ENCODE results near the gene GATA1.
A peak's percentile ranks its signal among the peaks of the same experiment; 100 is the strongest.

The GATA1 gene

DNA sequence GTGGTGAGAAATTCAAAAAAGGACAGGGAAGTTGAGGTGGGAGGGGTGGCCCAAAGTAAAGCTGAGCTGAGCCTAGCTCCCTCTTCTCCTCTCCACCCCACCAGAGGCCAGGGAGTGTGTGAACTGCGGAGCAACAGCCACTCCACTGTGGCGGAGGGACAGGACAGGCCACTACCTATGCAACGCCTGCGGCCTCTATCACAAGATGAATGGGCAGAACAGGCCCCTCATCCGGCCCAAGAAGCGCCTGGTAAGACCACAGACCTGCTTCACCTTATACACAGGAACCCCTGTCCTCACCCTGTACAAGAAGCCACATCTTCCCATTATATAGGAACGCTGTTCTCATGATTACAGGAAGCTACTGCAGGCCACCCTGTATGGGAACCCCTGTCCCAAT lies 5.8 kb downstream of the GATA1 start:
- no peaks in the 10 kb centered on the region for H3K4me1 ChIP-seq (ENCODE audit: control insufficient read depth in 2 of 2, insufficient read depth in 2 of 2, low read length in 2 of 2)
- no peak overlapping the region for H3K27ac ChIP-seq (ENCODE audit: low read depth in 2 of 2, low read length in 2 of 2)
- H3K9me3 ChIP-seq (ENCODE audit: control insufficient read depth in 2 of 2, low read length in 2 of 2) = no peaks in the 10 kb centered on the region
- H3K4me3 ChIP-seq (ENCODE audit: low read length in 2 of 2) = no peak overlapping the region
- no peak overlapping the region for H3K9ac ChIP-seq (ENCODE audit: low read depth in 1 of 2, low read length in 2 of 2)
- H3K36me3 ChIP-seq (ENCODE audit: control insufficient read depth in 2 of 2, insufficient read depth in 2 of 2, low read length in 2 of 2) = no peaks in the 10 kb centered on the region
- peaks cover 0 to 4% of the 10 kb centered on the region in 2 donors for H3K27me3 ChIP-seq (ENCODE audit: control insufficient read depth in 2 of 2, insufficient read depth in 2 of 2, low read length in 2 of 2)

DNA sequence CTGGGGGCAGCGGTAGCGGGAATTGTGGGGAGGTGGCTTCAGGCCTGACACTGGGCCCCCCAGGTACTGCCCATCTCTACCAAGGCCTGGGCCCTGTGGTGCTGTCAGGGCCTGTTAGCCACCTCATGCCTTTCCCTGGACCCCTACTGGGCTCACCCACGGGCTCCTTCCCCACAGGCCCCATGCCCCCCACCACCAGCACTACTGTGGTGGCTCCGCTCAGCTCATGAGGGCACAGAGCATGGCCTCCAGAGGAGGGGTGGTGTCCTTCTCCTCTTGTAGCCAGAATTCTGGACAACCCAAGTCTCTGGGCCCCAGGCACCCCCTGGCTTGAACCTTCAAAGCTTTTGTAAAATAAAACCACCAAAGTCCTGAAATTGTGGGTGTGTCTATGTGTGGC lies 7.5 kb downstream of the GATA1 start:
- peaks cover 0 to 4% of the 10 kb centered on the region in 2 donors for H3K27me3 ChIP-seq (ENCODE audit: control insufficient read depth in 2 of 2, insufficient read depth in 2 of 2, low read length in 2 of 2)
- H3K27ac ChIP-seq (ENCODE audit: low read depth in 2 of 2, low read length in 2 of 2) = no peak overlapping the region
- H3K4me1 ChIP-seq (ENCODE audit: control insufficient read depth in 2 of 2, insufficient read depth in 2 of 2, low read length in 2 of 2) = no peaks in the 10 kb centered on the region

DNA sequence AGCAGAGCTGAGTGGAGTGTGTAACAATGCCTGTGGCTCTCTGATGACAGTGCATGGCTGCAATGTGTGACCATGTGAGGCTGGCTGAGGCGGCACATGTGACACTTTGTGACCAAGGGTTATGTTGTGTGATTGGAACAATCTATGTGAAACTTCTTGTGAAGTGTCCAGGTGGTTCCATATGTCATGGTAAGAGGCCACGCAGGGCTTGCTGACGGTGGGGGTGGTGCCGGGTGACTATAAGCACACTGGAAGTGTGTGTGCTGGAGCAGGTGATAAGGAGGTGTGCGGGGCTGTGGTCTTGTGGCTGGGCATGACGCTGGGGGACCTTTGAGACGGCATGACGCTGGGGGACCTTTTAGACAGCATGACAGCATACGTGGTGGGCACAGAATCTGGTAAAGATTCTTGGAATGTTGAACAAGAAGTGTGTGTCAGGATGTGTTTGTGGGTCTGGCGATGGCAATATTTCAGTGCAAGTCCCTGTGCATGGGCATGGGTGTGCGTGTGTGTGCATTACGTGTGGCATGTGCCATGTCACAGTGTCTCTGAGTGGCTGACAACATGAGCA lies 8.0 kb downstream of the GATA1 start:
- no peak overlapping the region for H3K9ac ChIP-seq (ENCODE audit: low read depth in 1 of 2, low read length in 2 of 2)
- no peaks in the 10 kb centered on the region for H3K9me3 ChIP-seq (ENCODE audit: control insufficient read depth in 2 of 2, low read length in 2 of 2)
- H3K4me3 ChIP-seq (ENCODE audit: low read length in 2 of 2) = no peak overlapping the region
- H3K4me1 ChIP-seq (ENCODE audit: control insufficient read depth in 2 of 2, insufficient read depth in 2 of 2, low read length in 2 of 2) = no peaks in the 10 kb centered on the region
- H3K27ac ChIP-seq (ENCODE audit: low read depth in 2 of 2, low read length in 2 of 2) = no peak overlapping the region
- H3K27me3 ChIP-seq (ENCODE audit: control insufficient read depth in 2 of 2, insufficient read depth in 2 of 2, low read length in 2 of 2) = peaks cover 0 to 4% of the 10 kb centered on the region in 2 donors
- no peaks in the 10 kb centered on the region for H3K36me3 ChIP-seq (ENCODE audit: control insufficient read depth in 2 of 2, insufficient read depth in 2 of 2, low read length in 2 of 2)

More for the DNA sequence above, 7.5 kb downstream of the GATA1 start:
- H3K9ac ChIP-seq (ENCODE audit: low read depth in 1 of 2, low read length in 2 of 2) = no peak overlapping the region
- no peaks in the 10 kb centered on the region for H3K9me3 ChIP-seq (ENCODE audit: control insufficient read depth in 2 of 2, low read length in 2 of 2)
- no peak overlapping the region for H3K4me3 ChIP-seq (ENCODE audit: low read length in 2 of 2)
- no peaks in the 10 kb centered on the region for H3K36me3 ChIP-seq (ENCODE audit: control insufficient read depth in 2 of 2, insufficient read depth in 2 of 2, low read length in 2 of 2)

DNA sequence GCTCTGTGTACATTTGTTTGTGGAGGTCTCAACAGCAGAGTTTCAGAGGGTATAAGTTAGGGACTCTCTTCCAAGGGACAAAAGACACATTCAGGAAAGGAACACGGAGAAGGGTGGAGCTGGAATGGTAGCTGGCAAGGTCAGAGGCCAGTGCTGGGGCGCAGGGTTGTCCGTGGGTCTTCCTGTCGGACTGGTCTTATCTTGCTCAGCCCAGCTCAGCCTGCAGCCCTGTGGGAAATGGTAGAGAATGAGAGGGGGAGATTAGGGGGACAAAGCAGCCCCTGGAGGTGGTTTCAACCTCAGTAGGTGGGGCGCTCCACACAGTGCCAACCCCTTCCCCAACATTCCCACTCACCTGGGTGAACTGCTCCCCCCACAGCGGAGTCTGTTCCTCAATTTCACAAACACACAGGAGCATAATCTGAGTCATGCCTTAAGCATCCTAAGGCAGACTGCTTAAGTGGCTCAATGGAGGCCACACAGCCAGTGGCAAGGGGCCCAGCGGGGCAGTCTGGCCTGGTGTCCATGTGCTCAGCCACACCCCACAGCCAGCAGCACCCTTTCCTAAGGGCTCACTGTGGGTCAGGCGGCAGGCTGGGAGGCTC lies 8.6 kb downstream of the GATA1 start:
- Histone ChIP-seq H3K27me3 (ENCODE audit: control insufficient read depth in 2 of 2, insufficient read depth in 2 of 2, low read length in 2 of 2) (peaks cover 0 to 4% of the 10 kb centered on the region in 2 donors), H3K36me3 (ENCODE audit: control insufficient read depth in 2 of 2, insufficient read depth in 2 of 2, low read length in 2 of 2) (no peaks in the 10 kb centered on the region), H3K9ac (ENCODE audit: low read depth in 1 of 2, low read length in 2 of 2) (no peak overlapping the region), H3K4me1 (ENCODE audit: control insufficient read depth in 2 of 2, insufficient read depth in 2 of 2, low read length in 2 of 2) (no peaks in the 10 kb centered on the region), H3K27ac (ENCODE audit: low read depth in 2 of 2, low read length in 2 of 2) (no peak overlapping the region), H3K9me3 (ENCODE audit: control insufficient read depth in 2 of 2, low read length in 2 of 2) (no peaks in the 10 kb centered on the region), H3K4me3 (ENCODE audit: low read length in 2 of 2) (no peak overlapping the region)

DNA sequence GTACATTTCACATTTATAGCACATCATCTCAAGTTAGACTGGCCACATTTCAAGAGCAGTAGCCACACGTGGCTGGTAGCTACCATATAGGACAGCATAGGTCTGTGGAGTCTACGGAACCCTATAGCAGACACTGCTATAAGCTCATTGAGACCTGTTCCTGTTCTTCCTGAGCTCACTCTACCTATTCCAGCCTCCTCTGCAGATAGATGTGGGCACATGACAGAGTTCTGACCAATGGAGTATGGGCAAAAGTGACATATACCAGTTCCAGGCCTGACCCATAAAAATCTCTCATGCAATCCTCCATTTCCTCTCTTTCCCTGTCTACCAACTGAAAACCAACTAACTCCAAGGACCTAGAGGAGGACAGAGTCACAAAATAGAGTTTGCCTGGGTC lies 11.9 kb downstream of the GATA1 start:
- H3K27ac ChIP-seq (ENCODE audit: low read depth in 2 of 2, low read length in 2 of 2) = no peak overlapping the region
- H3K36me3 ChIP-seq (ENCODE audit: control insufficient read depth in 2 of 2, insufficient read depth in 2 of 2, low read length in 2 of 2) = no peaks in the 10 kb centered on the region
- peaks cover 4 to 5% of the 10 kb centered on the region in 2 donors for H3K4me1 ChIP-seq (ENCODE audit: control insufficient read depth in 2 of 2, insufficient read depth in 2 of 2, low read length in 2 of 2)
- H3K27me3 ChIP-seq (ENCODE audit: control insufficient read depth in 2 of 2, insufficient read depth in 2 of 2, low read length in 2 of 2) = peaks cover 0 to 4% of the 10 kb centered on the region in 2 donors
- no peaks in the 10 kb centered on the region for H3K9me3 ChIP-seq (ENCODE audit: control insufficient read depth in 2 of 2, low read length in 2 of 2)
- no peak overlapping the region for H3K4me3 ChIP-seq (ENCODE audit: low read length in 2 of 2)
- H3K9ac ChIP-seq (ENCODE audit: low read depth in 1 of 2, low read length in 2 of 2) = no peak overlapping the region

DNA sequence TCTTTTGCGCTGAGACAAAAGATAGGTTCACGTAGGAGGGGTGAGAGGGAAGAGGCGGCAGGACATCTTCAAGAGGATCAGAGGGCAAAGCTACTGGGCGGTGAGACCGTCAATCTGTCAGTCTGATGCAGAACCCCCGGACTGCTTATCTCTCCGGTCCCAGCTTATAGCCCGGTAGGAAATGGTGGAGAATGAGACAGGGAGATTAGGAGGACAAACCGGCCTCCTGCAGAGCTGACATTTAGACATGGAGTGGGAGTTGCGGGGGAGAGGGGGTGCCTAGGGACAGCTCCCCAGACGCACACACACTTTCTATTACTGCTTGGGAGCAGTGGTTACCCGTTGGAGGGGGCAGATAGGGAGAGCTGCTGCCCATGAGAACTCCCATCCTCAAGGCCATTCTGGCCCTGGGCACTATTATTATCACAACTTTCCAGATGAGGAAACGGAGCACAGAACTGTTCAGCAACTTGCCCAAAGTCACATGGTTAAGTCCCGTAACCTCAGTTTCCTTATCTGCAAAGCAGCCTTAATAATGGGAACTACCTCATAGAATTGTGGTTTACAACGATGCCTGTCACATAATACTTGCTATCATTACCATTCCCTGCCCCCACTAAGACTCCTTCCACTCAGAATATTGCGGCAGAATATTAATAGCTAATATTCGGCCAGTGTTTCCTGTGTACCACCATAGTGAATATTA lies 14.3 kb downstream of the GATA1 start:
- Histone ChIP-seq H3K4me1 (ENCODE audit: control insufficient read depth in 2 of 2, insufficient read depth in 2 of 2, low read length in 2 of 2) (peaks cover 4 to 5% of the 10 kb centered on the region in 2 donors), H3K27ac (ENCODE audit: low read depth in 2 of 2, low read length in 2 of 2) (peak overlapping the region; percentile 88 to 93)

DNA sequence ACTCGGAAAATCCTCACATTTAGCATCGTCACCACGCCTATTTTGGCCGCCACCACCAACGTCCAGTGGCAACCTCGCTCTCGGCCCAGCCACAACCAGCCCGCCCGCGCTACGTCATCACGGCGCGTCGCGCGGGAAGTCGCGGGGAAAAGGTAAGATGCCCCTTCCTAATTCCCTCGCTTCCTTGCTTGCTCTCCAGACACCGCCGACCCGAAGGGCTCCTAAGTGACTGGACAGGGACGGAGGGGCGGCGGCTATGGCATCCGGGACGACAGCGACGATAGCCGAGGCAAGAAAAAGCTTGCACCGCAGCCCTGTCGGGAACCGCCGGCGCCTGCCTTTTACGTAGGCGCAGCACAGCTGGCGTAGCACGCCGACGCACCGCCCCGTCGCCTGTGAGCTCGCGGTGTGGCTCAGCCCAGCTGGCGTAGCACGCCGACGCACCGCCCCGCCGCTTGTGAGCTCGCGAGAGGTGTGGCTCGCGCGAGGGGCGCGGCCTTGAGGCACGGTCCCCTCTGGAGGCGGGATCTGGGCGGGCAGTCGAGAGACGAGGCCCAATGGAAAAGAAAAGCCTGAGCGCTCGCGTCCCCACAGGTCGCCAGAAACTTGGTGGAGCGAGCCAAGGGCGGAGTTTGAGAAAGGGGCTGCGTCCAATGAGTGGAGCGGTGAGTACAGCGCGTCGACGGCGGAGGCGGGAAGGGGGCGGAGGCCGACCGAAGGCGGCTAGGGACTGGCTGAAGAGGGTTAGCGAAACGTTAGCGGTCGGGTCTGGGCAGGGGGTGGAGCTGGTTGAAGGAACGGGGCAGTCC lies 15.1 kb downstream of the GATA1 start, which contains the start of gene HDAC6:
Gene HDAC6 (plus strand): TSS at position 788 of the 809 bp plus-strand sequence. CDS start 626 bp downstream, outside the sequence.
- Histone ChIP-seq H3K27me3 (ENCODE audit: control insufficient read depth in 2 of 2, insufficient read depth in 2 of 2, low read length in 2 of 2) (no peaks in the 10 kb centered on the region), H3K9me3 (ENCODE audit: control insufficient read depth in 2 of 2, low read length in 2 of 2) (no peaks in the 10 kb centered on the region), H3K9ac (ENCODE audit: low read depth in 1 of 2, low read length in 2 of 2) (peak within 1 kb of the TSS; percentile 78 to 93), H3K4me1 (ENCODE audit: control insufficient read depth in 2 of 2, insufficient read depth in 2 of 2, low read length in 2 of 2) (peaks cover 4 to 5% of the 10 kb centered on the region in 2 donors), H3K27ac (ENCODE audit: low read depth in 2 of 2, low read length in 2 of 2) (peak within 1 kb of the TSS; percentile 97 to 99), H3K36me3 (ENCODE audit: control insufficient read depth in 2 of 2, insufficient read depth in 2 of 2, low read length in 2 of 2) (peaks cover 0 to 7% of the 10 kb centered on the region in 2 donors), H3K4me3 (ENCODE audit: low read length in 2 of 2) (peak within 1 kb of the TSS; percentile 82 to 85)

More for the DNA sequence above, 14.3 kb downstream of the GATA1 start:
- Histone ChIP-seq H3K27me3 (ENCODE audit: control insufficient read depth in 2 of 2, insufficient read depth in 2 of 2, low read length in 2 of 2) (peaks cover 0 to 2% of the 10 kb centered on the region in 2 donors), H3K36me3 (ENCODE audit: control insufficient read depth in 2 of 2, insufficient read depth in 2 of 2, low read length in 2 of 2) (peaks cover 0 to 7% of the 10 kb centered on the region in 2 donors), H3K4me3 (ENCODE audit: low read length in 2 of 2) (peak overlapping the region; percentile 82 to 85), H3K9ac (ENCODE audit: low read depth in 1 of 2, low read length in 2 of 2) (peak overlapping the region; percentile 60 to 72), H3K9me3 (ENCODE audit: control insufficient read depth in 2 of 2, low read length in 2 of 2) (no peaks in the 10 kb centered on the region)

DNA sequence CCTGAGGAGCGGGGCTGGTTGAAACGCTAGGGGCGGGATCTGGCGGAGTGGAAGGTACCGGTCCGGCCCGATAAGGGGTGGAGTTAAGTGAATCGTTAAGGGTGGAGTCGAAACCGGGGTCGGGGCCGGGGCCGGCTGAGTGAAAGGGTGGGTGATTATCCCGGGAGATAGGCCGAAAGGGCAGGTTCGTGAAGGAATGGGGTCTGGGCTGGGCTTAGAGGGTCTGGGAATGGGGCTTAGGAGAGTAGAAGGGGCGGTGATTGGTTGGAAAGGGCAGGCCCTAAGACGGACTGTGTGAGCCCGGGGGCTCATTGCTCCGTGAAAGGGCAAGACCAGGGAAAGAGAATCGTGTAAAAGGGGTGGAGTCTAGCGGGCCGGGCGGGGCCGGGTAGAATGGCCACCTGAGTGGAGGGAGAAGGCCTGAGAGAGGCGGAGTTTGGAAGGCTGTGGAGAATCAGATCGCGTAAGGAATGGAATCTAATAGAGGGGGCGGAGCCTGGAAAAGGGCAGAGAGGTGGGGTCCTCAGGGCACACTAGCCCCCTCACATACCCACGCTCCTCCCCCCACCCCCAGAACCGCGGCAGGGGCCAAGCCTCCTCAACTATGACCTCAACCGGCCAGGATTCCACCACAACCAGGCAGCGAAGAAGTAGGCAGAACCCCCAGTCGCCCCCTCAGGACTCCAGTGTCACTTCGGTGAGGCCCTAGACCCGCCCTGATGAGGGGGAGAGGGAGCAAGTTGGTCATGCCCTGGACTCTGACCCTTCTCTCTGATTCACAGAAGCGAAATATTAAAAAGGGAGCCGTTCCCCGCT lies 15.9 kb downstream of the GATA1 start:
- Histone ChIP-seq H3K27me3 (ENCODE audit: control insufficient read depth in 2 of 2, insufficient read depth in 2 of 2, low read length in 2 of 2) (no peaks in the 10 kb centered on the region), H3K27ac (ENCODE audit: low read depth in 2 of 2, low read length in 2 of 2) (peak overlapping the region; percentile 97 to 99), H3K4me1 (ENCODE audit: control insufficient read depth in 2 of 2, insufficient read depth in 2 of 2, low read length in 2 of 2) (peaks cover 4 to 5% of the 10 kb centered on the region in 2 donors), H3K36me3 (ENCODE audit: control insufficient read depth in 2 of 2, insufficient read depth in 2 of 2, low read length in 2 of 2) (peaks cover 0 to 7% of the 10 kb centered on the region in 2 donors), H3K9ac (ENCODE audit: low read depth in 1 of 2, low read length in 2 of 2) (peak overlapping the region; percentile 78 to 93), H3K4me3 (ENCODE audit: low read length in 2 of 2) (peak overlapping the region; percentile 74 to 82), H3K9me3 (ENCODE audit: control insufficient read depth in 2 of 2, low read length in 2 of 2) (no peaks in the 10 kb centered on the region)

DNA sequence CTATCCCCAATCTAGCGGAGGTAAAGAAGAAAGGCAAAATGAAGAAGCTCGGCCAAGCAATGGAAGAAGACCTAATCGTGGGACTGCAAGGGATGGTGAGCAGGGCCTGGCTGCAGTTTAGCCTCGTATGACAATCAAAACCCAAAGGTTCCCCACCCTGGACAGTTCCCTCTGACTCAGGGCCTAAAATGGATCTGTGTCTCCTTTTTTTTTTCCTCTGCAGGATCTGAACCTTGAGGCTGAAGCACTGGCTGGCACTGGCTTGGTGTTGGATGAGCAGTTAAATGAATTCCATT lies 16.5 kb downstream of the GATA1 start:
- Histone ChIP-seq H3K27ac (ENCODE audit: low read depth in 2 of 2, low read length in 2 of 2) (peak overlapping the region; percentile 97 to 99), H3K4me3 (ENCODE audit: low read length in 2 of 2) (peak overlapping the region; percentile 74 to 82), H3K27me3 (ENCODE audit: control insufficient read depth in 2 of 2, insufficient read depth in 2 of 2, low read length in 2 of 2) (no peaks in the 10 kb centered on the region), H3K36me3 (ENCODE audit: control insufficient read depth in 2 of 2, insufficient read depth in 2 of 2, low read length in 2 of 2) (peaks cover 0 to 7% of the 10 kb centered on the region in 2 donors), H3K4me1 (ENCODE audit: control insufficient read depth in 2 of 2, insufficient read depth in 2 of 2, low read length in 2 of 2) (peaks cover 4 to 5% of the 10 kb centered on the region in 2 donors), H3K9ac (ENCODE audit: low read depth in 1 of 2, low read length in 2 of 2) (peak overlapping the region; percentile 70 to 93), H3K9me3 (ENCODE audit: control insufficient read depth in 2 of 2, low read length in 2 of 2) (no peaks in the 10 kb centered on the region)

Measured in mucosa of rectum (tissue), 2 donors.